Neuronal stem cell (in vitro differentiated cells): Measurements from ENCODE around the gene HSD11B1L.

Source experiments
- DNase-seq: peaks from one replicate; pipeline ENCODE4 v3.0.0-alpha.2; 2013; ENCODE audit warnings: low spot score
- H2AFZ ChIP-seq: one replicate; pipeline ENCODE4 v1.6.1; 2013; ENCODE audit warnings: mild to moderate bottlenecking, low read length, inconsistent platforms
- H2AK5ac ChIP-seq: 2 replicates; pipeline ENCODE4 v1.6.1; 2013; ENCODE audit warnings: low read depth, mild to moderate bottlenecking, inconsistent platforms, low read length, moderate library complexity, mixed read lengths
- H2BK120ac ChIP-seq: 2 replicates; pipeline ENCODE4 v1.6.1; 2013; ENCODE audit warnings: low read depth, mild to moderate bottlenecking, inconsistent platforms, low read length, moderate library complexity, mixed read lengths
- H2BK12ac ChIP-seq: one replicate; pipeline ENCODE4 v1.6.1; 2013; ENCODE audit warnings: low read length, inconsistent platforms
- H2BK15ac ChIP-seq: 2 replicates; pipeline ENCODE4 v1.6.1; 2013; ENCODE audit warnings: mild to moderate bottlenecking, low read length, inconsistent platforms, mixed read lengths
- H2BK5ac ChIP-seq: one replicate; pipeline ENCODE4 v1.6.1; 2013; ENCODE audit warnings: inconsistent platforms, mild to moderate bottlenecking, low read length, moderate library complexity
- H3K14ac ChIP-seq: one replicate; pipeline ENCODE4 v1.6.1; 2013; ENCODE audit warnings: low read length, inconsistent platforms
- H3K18ac ChIP-seq: 2 replicates; pipeline ENCODE4 v1.6.1; 2013; ENCODE audit warnings: low read length, inconsistent platforms
- H3K23ac ChIP-seq: 2 replicates; pipeline ENCODE4 v1.6.1; 2013; ENCODE audit warnings: low read depth, mild to moderate bottlenecking, mixed read lengths, low read length, inconsistent platforms; ENCODE audit not compliant: poor library complexity
- H3K27ac ChIP-seq: replicated peaks from 3 replicates; pipeline ENCODE4 v1.5.1; 2013; ENCODE audit warnings: low read length, inconsistent platforms
- H3K27me3 ChIP-seq, 3 experiments: 2 replicates each; pipeline ENCODE4 v1.6.1; 2013; ENCODE audit warnings: low read length in 3 of 3, mild to moderate bottlenecking in 2 of 3, inconsistent platforms in 1 of 3, low read depth in 1 of 3, mixed read lengths in 1 of 3, moderate library complexity in 1 of 3; ENCODE audit not compliant: control insufficient read depth in 3 of 3, insufficient read depth in 3 of 3
- H3K36me3 ChIP-seq, 2 donors: replicated peaks in 1 of 2; 2 replicates each; pipeline ENCODE4 v1.6.1; 2013; ENCODE audit warnings: low read length in 2 of 2; ENCODE audit not compliant: control insufficient read depth in 2 of 2, insufficient read depth in 2 of 2
- H3K4ac ChIP-seq: 2 replicates; pipeline ENCODE4 v1.6.1; 2013; ENCODE audit warnings: inconsistent platforms, mild to moderate bottlenecking, low read length, moderate library complexity
- H3K4me1 ChIP-seq, 2 donors: 1 replicate in 1 of 2; 2 replicates in 1 of 2; pipeline ENCODE4 v1.6.1; 2013; ENCODE audit warnings: low read length in 2 of 2, low read depth in 1 of 2; ENCODE audit not compliant: control insufficient read depth in 2 of 2, insufficient read depth in 1 of 2
- H3K4me2 ChIP-seq: one replicate; pipeline ENCODE4 v1.6.1; 2013; ENCODE audit warnings: mild to moderate bottlenecking, low read length, inconsistent platforms; ENCODE audit not compliant: insufficient read depth, poor library complexity, severe bottlenecking
- H3K4me3 ChIP-seq, 2 donors: 2 replicates each; pipeline ENCODE4 v1.5.1; 2013; ENCODE audit warnings: low read length in 2 of 2, mild to moderate bottlenecking in 2 of 2, inconsistent platforms in 1 of 2, moderate library complexity in 1 of 2
- H3K79me1 ChIP-seq: one replicate; pipeline ENCODE4 v1.6.1; 2013; ENCODE audit warnings: low read depth, mild to moderate bottlenecking, inconsistent platforms, low read length, moderate library complexity
- H3K9ac ChIP-seq: one replicate; pipeline ENCODE4 v1.6.1; 2013; ENCODE audit warnings: mild to moderate bottlenecking, low read depth, low read length, inconsistent platforms; ENCODE audit not compliant: poor library complexity
- H3K9me3 ChIP-seq, 2 donors: replicated peaks in 1 of 2; 2 replicates each; pipeline versions ENCODE3 to v1.6.1; 2013; ENCODE audit warnings: low read length in 2 of 2, mild to moderate bottlenecking in 2 of 2, inconsistent platforms in 1 of 2, low read depth in 1 of 2, mixed read lengths in 1 of 2, moderate library complexity in 1 of 2; ENCODE audit not compliant: control insufficient read depth in 2 of 2, insufficient read depth in 1 of 2
- H4K8ac ChIP-seq: one replicate; pipeline ENCODE4 v1.6.1; 2013; ENCODE audit warnings: low read depth, mild to moderate bottlenecking, inconsistent platforms, low read length, moderate library complexity
- H4K91ac ChIP-seq: one replicate; pipeline ENCODE4 v1.6.1; 2013; ENCODE audit warnings: low read length, low read depth, mild to moderate bottlenecking, inconsistent platforms; ENCODE audit not compliant: poor library complexity
- WGBS, 2 donors: extraction: QIAGEN DNeasy Blood & Tissue Kit; methylation state at CpG; one replicate each; pipeline ENCODE4 v1.1.7; 2013; ENCODE audit warnings: missing lambda C conversion rate in 2 of 2, mixed read lengths in 1 of 2; ENCODE audit not compliant: insufficient read length in 2 of 2, insufficient replicate concordance in 1 of 2; ENCODE audit errors: extremely low coverage in 2 of 2; 5-methylcytosine and 5-hydroxymethylcytosine counted together

HSD11B1L gene

GRCh38 chr19:5678071-5678718 is 2.6 kb upstream of the HSD11B1L start:
- no peak for DNase-seq
- H4K8ac ChIP-seq: no peak overlapping the region
- no peak overlapping the region for H2AFZ ChIP-seq
- H3K9ac ChIP-seq: no peak overlapping the region
- H3K27me3 ChIP-seq: no peaks in the 10 kb centered on the region
- peaks cover 17% of the 10 kb centered on the region for H3K79me1 ChIP-seq
- no peak overlapping the region for H2BK15ac ChIP-seq
- H3K36me3 ChIP-seq: peaks cover 3 to 19% of the 10 kb centered on the region in 2 donors
- no peak overlapping the region for H3K4me2 ChIP-seq
- no peak overlapping the region for H3K4me3 ChIP-seq
- peak overlapping the region; percentile 75 for H2BK5ac ChIP-seq
- H2AK5ac ChIP-seq: peak overlapping the region; percentile 35
- H4K91ac ChIP-seq: no peak overlapping the region
- H3K4ac ChIP-seq: no peak overlapping the region
- WGBS, 2 donors: no CpG with 5 or more reads among the region's 22 CpGs
- H3K4me1 ChIP-seq: peaks cover 10 to 23% of the 10 kb centered on the region in 2 donors
- no peak overlapping the region for H3K27ac ChIP-seq
- no peak overlapping the region for H3K23ac ChIP-seq
- no peak overlapping the region for H3K18ac ChIP-seq
- H3K9me3 ChIP-seq: peaks cover 0 to 1% of the 10 kb centered on the region in 2 donors
- no peak overlapping the region for H3K14ac ChIP-seq
- H2BK120ac ChIP-seq: no peak overlapping the region
- H2BK12ac ChIP-seq: no peak overlapping the region

- H3K18ac ChIP-seq: peak overlapping the region; percentile 92
- H3K27ac ChIP-seq: no peak overlapping the region
- H2AK5ac ChIP-seq: peak overlapping the region; percentile 94
- H3K4me3 ChIP-seq: peak overlapping the region; percentile 63 to 87
- H4K8ac ChIP-seq: no peak overlapping the region
- H3K27me3 ChIP-seq: no peaks in the 10 kb centered on the region
- H2BK12ac ChIP-seq: no peak overlapping the region
- no peak overlapping the region for H3K4ac ChIP-seq
- no CpG with 5 or more reads among the region's 26 CpGs for WGBS, 2 donors
- peaks cover 10 to 23% of the 10 kb centered on the region in 2 donors for H3K4me1 ChIP-seq
- peak overlapping the region; percentile 96 for H2AFZ ChIP-seq
- H4K91ac ChIP-seq: no peak overlapping the region
- peak overlapping the region; percentile 82 for H3K4me2 ChIP-seq
- no peak overlapping the region for H3K14ac ChIP-seq
- H3K79me1 ChIP-seq: peaks cover 17% of the 10 kb centered on the region
- peak overlapping the region; percentile 89 for H3K9ac ChIP-seq
- H2BK120ac ChIP-seq: no peak overlapping the region
- peaks cover 0 to 1% of the 10 kb centered on the region in 2 donors for H3K9me3 ChIP-seq
- H3K23ac ChIP-seq: peak overlapping the region; percentile 29
- peaks cover 2 to 12% of the 10 kb centered on the region in 2 donors for H3K36me3 ChIP-seq
- DNase-seq: no peak
- peak overlapping the region; percentile 2 for H2BK5ac ChIP-seq
- peak overlapping the region; percentile 25 for H2BK15ac ChIP-seq
These were observed 1.3 kb upstream of the HSD11B1L start for GRCh38 chr19:5679289-5680083.

- peaks cover 10 to 23% of the 10 kb centered on the region in 2 donors for H3K4me1 ChIP-seq
- H3K9ac ChIP-seq: peak overlapping the region; percentile 89
- no peak overlapping the region for H2BK120ac ChIP-seq
- no peak overlapping the region for H4K8ac ChIP-seq
- peak overlapping the region; percentile 94 for H2AK5ac ChIP-seq
- H2BK5ac ChIP-seq: peak overlapping the region; percentile 2
- H3K36me3 ChIP-seq: peaks cover 4 to 12% of the 10 kb centered on the region in 2 donors
- no peak overlapping the region for H4K91ac ChIP-seq
- no CpG with 5 or more reads among the region's 23 CpGs for WGBS, 2 donors
- H2AFZ ChIP-seq: peak overlapping the region; percentile 96
- H2BK12ac ChIP-seq: no peak overlapping the region
- peaks cover 0 to under 1% of the 10 kb centered on the region in 2 donors for H3K9me3 ChIP-seq
- DNase-seq: no peak
- no peak overlapping the region for H3K27ac ChIP-seq
- H3K18ac ChIP-seq: peak overlapping the region; percentile 92
- H3K4me3 ChIP-seq: peak overlapping the region; percentile 63 to 87
- peaks cover 17% of the 10 kb centered on the region for H3K79me1 ChIP-seq
- H3K4me2 ChIP-seq: peak overlapping the region; percentile 82
- H3K27me3 ChIP-seq: no peaks in the 10 kb centered on the region
- H3K23ac ChIP-seq: peak overlapping the region; percentile 29
- H3K14ac ChIP-seq: no peak overlapping the region
- H3K4ac ChIP-seq: no peak overlapping the region
- H2BK15ac ChIP-seq: peak overlapping the region; percentile 25
These were observed 767 bp upstream of the HSD11B1L start for GRCh38 chr19:5680084-5680436.
